GM12874 (cell line): ENCODE results near the gene RTL5.

Experiments
- CTCF ChIP-seq: IDR thresholded peaks from 2 replicates; pipeline ENCODE4 v1.5.1; 2011; ENCODE audit warnings: low read depth, mild to moderate bottlenecking, control low read depth, low read length, moderate library complexity; ENCODE audit not compliant: insufficient read depth

Gene RTL5

DNA sequence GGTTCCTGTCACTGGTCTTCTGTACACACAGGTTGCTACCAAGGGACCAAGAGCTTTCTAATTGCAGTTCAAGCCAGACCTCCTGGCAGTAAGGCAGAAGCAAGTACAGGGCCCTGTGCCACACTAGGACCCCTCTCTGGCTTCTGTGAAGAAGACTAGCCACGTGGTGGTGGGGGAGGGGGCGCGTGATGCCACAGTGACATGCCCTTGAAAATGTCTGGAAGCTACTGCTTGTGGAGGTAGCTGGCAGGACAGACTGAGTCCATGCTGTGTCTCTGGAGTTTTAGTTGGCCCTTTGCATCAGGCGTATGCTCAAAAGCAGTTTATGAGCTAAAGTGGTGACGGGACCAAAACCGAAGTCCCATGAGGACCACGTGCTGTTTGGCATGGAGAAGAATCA is 50.9 kb downstream of the RTL5 start:
- TF ChIP-seq CTCF: no peak

DNA sequence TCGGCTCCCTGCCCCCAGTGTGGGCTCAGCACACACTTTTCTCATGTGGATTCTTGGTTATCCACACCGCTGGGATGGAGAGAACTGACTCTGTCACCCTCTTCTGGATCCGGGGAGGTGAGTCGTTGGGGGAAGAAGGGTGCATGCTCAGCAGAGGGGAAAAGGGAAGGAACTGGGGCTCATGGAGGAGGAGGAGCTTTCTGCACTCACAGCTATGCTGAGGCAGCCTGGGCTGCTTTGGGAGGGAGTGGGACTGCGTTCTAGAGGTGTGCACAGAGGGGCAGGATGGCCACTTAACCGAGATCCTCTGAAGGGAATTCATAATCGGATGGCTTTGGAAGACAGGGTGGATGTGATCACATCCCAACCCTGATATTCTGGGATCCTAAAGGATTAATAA is 51.6 kb downstream of the RTL5 start:
- no peak for TF ChIP-seq CTCF

DNA sequence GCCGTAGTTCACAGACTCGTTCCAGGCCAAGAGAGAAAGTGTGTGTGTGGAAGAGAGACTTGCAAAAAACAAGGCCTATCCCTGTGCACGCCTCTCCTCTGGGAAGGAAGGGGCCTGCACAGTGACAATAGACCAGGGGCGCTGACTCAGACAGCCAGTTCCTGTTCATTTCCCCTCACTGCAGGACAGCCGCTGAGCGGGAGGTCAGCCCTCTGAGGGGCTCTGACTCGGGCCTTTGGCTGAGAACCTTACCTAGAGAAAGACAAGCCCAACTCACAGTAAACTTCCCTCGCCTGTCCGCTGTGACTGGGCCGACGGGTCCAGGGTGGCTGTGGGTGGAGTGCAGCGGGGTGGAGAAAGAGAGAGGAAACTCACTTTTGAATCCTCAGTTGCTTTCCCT is 52.1 kb downstream of the RTL5 start:
- TF ChIP-seq CTCF: no peak

- TF ChIP-seq CTCF: no peak
Observed at GRCh38 chrX:72078411-72078810, 53.3 kb downstream of the RTL5 start.
